Endothelial cell of umbilical vein (primary cell): ENCODE measurements around the gene C19orf85. TPM values are rescaled to one million over a fixed set of nuclear protein-coding genes. Genes with fewer than 3 reads are reported as not detected.

Experiments
- BruUV-seq: library from RNA; stranded (reverse); fragments of 400-500 nt; replicated peaks from 2 replicates; lab custom pipeline; 2021; lab: Mats Ljungman, UMichigan
- CTCF ChIA-PET: fragments of 300-600, 350-600 bp; sonication (Branson Sonifier 250); formaldehyde crosslinking; loops from one replicate; lab custom pipeline; 2021; ENCODE audit warnings: antibody characterized with exemption, inconsistent platforms; lab: Charles Lee
- POLR2A ChIA-PET: fragments of 300-600, 350-600 bp; sonication (Branson Sonifier 250); formaldehyde crosslinking; loops from one replicate; lab custom pipeline; 2021; ENCODE audit warnings: antibody characterized with exemption, inconsistent platforms; lab: Charles Lee
- DNase-seq: peaks from one replicate; pipeline ENCODE4 v3.0.0-alpha.2; 2011; ENCODE audit warnings: low read depth, low spot score
- FAIRE-seq: peaks from 2 replicates; lab custom pipeline; 2011; peaks lifted over from hg19 to GRCh38; lab: Jason Lieb, UNC
- H2AFZ ChIP-seq: 2 replicates; pipeline ENCODE4 v1.6.0; 2012; ENCODE audit warnings: low read depth, low read length, control low read depth, inconsistent platforms
- H3K27ac ChIP-seq: 2 replicates; pipeline ENCODE4 v1.5.1; 2011; ENCODE audit warnings: low read depth, mild to moderate bottlenecking, control low read depth, low read length, moderate library complexity; ENCODE audit not compliant: insufficient read depth
- H3K27me3 ChIP-seq, 2 experiments: 2 replicates each; pipeline versions ENCODE4 v1.6.0 to v1.6.1; 2011; ENCODE audit warnings: low read length in 2 of 2, mixed read lengths in 1 of 2; ENCODE audit not compliant: control insufficient read depth in 2 of 2, insufficient read depth in 2 of 2
- H3K36me3 ChIP-seq, 2 experiments: 2 replicates in 1 of 2; 3 replicates in 1 of 2; pipeline ENCODE4 v1.5.1; 2011; ENCODE audit warnings: low read length in 2 of 2, mild to moderate bottlenecking in 1 of 2, moderate library complexity in 1 of 2; ENCODE audit not compliant: control insufficient read depth in 2 of 2, insufficient read depth in 2 of 2; ENCODE audit errors: extremely low read depth in 1 of 2
- H3K4me1 ChIP-seq: 3 replicates; pipeline ENCODE4 v1.5.1; 2011; ENCODE audit warnings: mild to moderate bottlenecking, low read length; ENCODE audit not compliant: control insufficient read depth, insufficient read depth; ENCODE audit errors: extremely low read depth
- H3K4me2 ChIP-seq: 2 replicates; pipeline ENCODE4 v1.6.1; 2011; ENCODE audit warnings: low read length, control low read depth, mixed read lengths; ENCODE audit not compliant: insufficient read depth
- H3K4me3 ChIP-seq, 3 experiments: fragments of 200-600 bp in 1 of 3; sonication (generic), shearing (Covaris generic) in 1 of 3; replicated peaks in 1 of 3; 2 replicates each; pipeline ENCODE4 v1.5.1; 2011 to 2016; ENCODE audit warnings: control low read depth in 3 of 3, low read length in 3 of 3, mild to moderate bottlenecking in 2 of 3, inconsistent platforms in 1 of 3, low read depth in 1 of 3, moderate library complexity in 1 of 3; ENCODE audit not compliant: insufficient read depth in 1 of 3
- H3K79me2 ChIP-seq: 2 replicates; pipeline ENCODE4 v1.6.0; 2012; ENCODE audit warnings: low read length, inconsistent platforms; ENCODE audit not compliant: control insufficient read depth, insufficient read depth
- H3K9ac ChIP-seq: replicated peaks from 2 replicates; pipeline ENCODE3; 2011; ENCODE audit warnings: low read length, control low read depth; ENCODE audit not compliant: insufficient read depth; ENCODE audit errors: extremely low read depth
- H3K9me1 ChIP-seq: replicated peaks from 3 replicates; pipeline ENCODE4 v1.6.0; 2011; ENCODE audit warnings: mild to moderate bottlenecking, low read length; ENCODE audit not compliant: control insufficient read depth, insufficient read depth; ENCODE audit errors: extremely low read depth
- H3K9me3 ChIP-seq: replicated peaks from 2 replicates; pipeline ENCODE4 v1.5.1; 2012; ENCODE audit warnings: low read length, inconsistent platforms; ENCODE audit not compliant: control insufficient read depth, insufficient read depth
- H4K20me1 ChIP-seq: replicated peaks from 2 replicates; pipeline ENCODE3; 2011; ENCODE audit warnings: mild to moderate bottlenecking, low read length; ENCODE audit not compliant: control insufficient read depth, insufficient read depth; ENCODE audit errors: extremely low read depth
- CTCF ChIP-seq, 2 donors: IDR thresholded peaks; 1 replicate in 1 of 2; 2 replicates in 1 of 2; pipeline ENCODE4 v1.5.1; 2011; ENCODE audit warnings: low read length in 2 of 2, mild to moderate bottlenecking in 2 of 2, moderate library complexity in 2 of 2, control low read depth in 1 of 2, inconsistent platforms in 1 of 2, low read depth in 1 of 2; ENCODE audit not compliant: insufficient read depth in 1 of 2; ENCODE audit errors: extremely low read depth in 1 of 2
- EZH2 ChIP-seq: IDR thresholded peaks from 2 replicates; pipeline ENCODE4 v1.6.1; 2012; ENCODE audit warnings: borderline replicate concordance, low read depth, mild to moderate bottlenecking, moderate library complexity, low read length, inconsistent platforms; ENCODE audit not compliant: severe bottlenecking
- FOS ChIP-seq: IDR thresholded peaks from 2 replicates; pipeline ENCODE4 v1.6.1; 2011; ENCODE audit warnings: mild to moderate bottlenecking, low read length, moderate library complexity, borderline replicate concordance; ENCODE audit not compliant: insufficient read depth
- GATA2 ChIP-seq: IDR thresholded peaks from 2 replicates; pipeline ENCODE4 v1.7.0; 2011; ENCODE audit warnings: low read depth, mild to moderate bottlenecking, moderate library complexity, mixed read lengths, low read length; ENCODE audit not compliant: insufficient read length, insufficient read depth
- JUN ChIP-seq: IDR thresholded peaks from 2 replicates; pipeline ENCODE4 v1.6.1; 2011; ENCODE audit warnings: borderline replicate concordance, low read depth; ENCODE audit not compliant: insufficient read length, insufficient read depth
- MAX ChIP-seq: IDR thresholded peaks from 2 replicates; pipeline ENCODE4 v1.6.1; 2011; ENCODE audit not compliant: insufficient read depth, insufficient read length
- MYC ChIP-seq: IDR thresholded peaks from one replicate; pipeline ENCODE4 v1.6.1; 2011; ENCODE audit warnings: mild to moderate bottlenecking, low read depth, low read length
- POLR2A ChIP-seq: IDR thresholded peaks from 2 replicates; pipeline ENCODE4 v1.6.1; 2012; ENCODE audit warnings: low read depth, mild to moderate bottlenecking, control low read depth, low read length
- POLR2AphosphoS5 ChIP-seq: IDR thresholded peaks from 2 replicates; pipeline ENCODE4 v1.6.1; 2012; ENCODE audit warnings: low read depth, mild to moderate bottlenecking, control low read depth, low read length, moderate library complexity; ENCODE audit not compliant: insufficient read depth
- dilution Hi-C: fragments of 300-500 bp; cut with MboI; formaldehyde crosslinking; loops from one replicate; pipeline ENCODE4 v1.15.0; 2019; ENCODE audit warnings: low sequenced_read_pairs; ENCODE audit not compliant: extremely low pct_ligation_motif_present
- intact Hi-C: fragments of 100-400 bp; cut with micrococcal nuclease; formaldehyde crosslinking; loops from one replicate; pipeline ENCODE4 v1.10.0; 2022
- polyA plus RNA-seq, 4 experiments: library from polyadenylated mRNA; depleted of rRNA in 3 of 4; stranded (reverse) in 3 of 4; unstranded in 1 of 4; fragments of >200 nt; gene quantifications; 2 replicates each; pipeline versions ENCODE4 v1.2.1 to v1.2.3, GENCODE V29; 2011 to 2012; ENCODE audit warnings: missing spikeins in 1 of 4
- total RNA-seq: library from RNA; stranded (reverse); gene quantifications from 2 replicates; pipeline ENCODE4 v1.2.3, GENCODE V29; 2021

The C19orf85 gene
- total and polyA plus RNA-seq, 2 donors (not counting 3 experiments of a cell fraction or from before 2014, with no cell fraction given): not detected

- TF ChIP-seq GATA2: no peak
- no peak for TF ChIP-seq FOS
- no peak for TF ChIP-seq MAX
- no peak for TF ChIP-seq POLR2AphosphoS5
- TF ChIP-seq EZH2: no peak
- TF ChIP-seq CTCF (IDR thresholded peaks at IDR 0.05; ENCODE audit: extremely low read depth in 1 of 2, insufficient read depth in 1 of 2, low read depth in 1 of 2, low read length in 2 of 2): no peak
- no peak for TF ChIP-seq MYC
- no peak for TF ChIP-seq JUN
- TF ChIP-seq POLR2A: no peak
- no TSS peak for BruUV-seq
- H3K79me2 ChIP-seq: peaks cover 17% of the 10 kb centered on the region
- H2AFZ ChIP-seq: no peak overlapping the region
- H3K9ac ChIP-seq: no peak overlapping the region
- dilution Hi-C loops: no loop called here
- H3K27me3 ChIP-seq: no peaks in the 10 kb centered on the region
- ChIA-PET CTCF (interaction anchor here (1.0 kb wide), 2 partner anchors 21 to 342 kb away, joined by 3 to 7 read pairs; no protein-coding TSS in a partner anchor), POLR2A (no interaction called here)
- no peak for FAIRE-seq
- no peaks in the 10 kb centered on the region for H3K9me3 ChIP-seq
- peaks cover 0 to 3% of the 10 kb centered on the region in 2 experiments for H3K36me3 ChIP-seq
- H4K20me1 ChIP-seq: no peaks in the 10 kb centered on the region
- H3K4me3 ChIP-seq: no peak overlapping the region
- intact Hi-C loops: no loop called here
- H3K27ac ChIP-seq: no peak overlapping the region
- H3K4me1 ChIP-seq: peaks cover 31% of the 10 kb centered on the region
- DNase-seq: no peak
- no peaks in the 10 kb centered on the region for H3K9me1 ChIP-seq
- H3K4me2 ChIP-seq: no peak overlapping the region
Observed at GRCh38 chr19:55482967-55483705, 18.6 kb upstream of the C19orf85 start.
